Measurements from ENCODE around the gene LY86. TPM values are rescaled to one million over a fixed set of nuclear protein-coding genes. Genes with fewer than 3 reads are reported as not detected.

LY86 gene
- total RNA-seq, 2 donors from 2014 or later: 2.3 TPM; not detected in 1

DNA sequence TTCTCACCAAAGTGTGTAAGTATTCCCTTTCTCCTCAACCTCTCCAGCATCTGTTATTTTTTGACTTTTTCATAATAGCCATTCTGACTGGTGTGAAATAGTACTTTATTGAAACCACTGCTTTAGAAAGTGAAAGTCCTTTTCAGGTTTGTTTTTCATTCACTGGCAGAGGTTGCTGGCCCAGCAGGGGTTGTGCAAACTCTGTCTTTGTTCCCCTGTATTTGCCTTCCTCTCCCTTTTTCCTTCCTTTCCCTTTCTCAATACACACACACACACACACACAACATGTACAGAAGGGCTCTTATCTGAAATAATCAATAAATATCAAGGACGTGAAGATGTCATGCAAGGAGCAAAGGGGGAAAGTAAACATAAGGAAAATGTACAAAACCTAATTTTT is 99.8 kb downstream of the LY86 start:
- intact Hi-C loops (cut with DNase I): no loop called here
- Histone ChIP-seq H3K9me3 (no peaks in the 10 kb centered on the region), H3K4me3 (no peak overlapping the region), H3K27ac (peak overlapping the region in 3 of 4 donors; percentile 89 to 92 (median 90)), H3K36me3 (replicated peaks in 1 of 2; ENCODE audit: insufficient read depth in 1 of 2, low read depth in 2 of 2) (no peaks in the 10 kb centered on the region), H3K27me3 (no peaks in the 10 kb centered on the region), H3K4me1 (peaks cover 46% of the 10 kb centered on the region)
- ATAC-seq (no peak), DNase-seq (no peak)
- no peak for TF ChIP-seq POLR2A (IDR thresholded peaks at IDR 0.05)
- TF ChIP-seq CTCF (IDR thresholded peaks at IDR 0.05): no peak
- 6 to 20% methylated on average over 1 of the region's 1 CpG for WGBS, 2 donors

GRCh38 chr6:6688951-6689350 is 100.4 kb downstream of the LY86 start:
- Histone ChIP-seq H3K4me3 (no peak overlapping the region), H3K27me3 (no peaks in the 10 kb centered on the region), H3K36me3 (replicated peaks in 1 of 2; ENCODE audit: insufficient read depth in 1 of 2, low read depth in 2 of 2) (no peaks in the 10 kb centered on the region), H3K4me1 (peaks cover 40% of the 10 kb centered on the region), H3K9me3 (no peaks in the 10 kb centered on the region), H3K27ac (peak overlapping the region in 3 of 4 donors; percentile 89 to 92 (median 90))
- no peak for DNase-seq
- intact Hi-C loops (cut with DNase I): no loop called here
- WGBS, 2 donors: 59 to 73% methylated on average over 1 of the region's 1 CpG
- no peak for TF ChIP-seq POLR2A (IDR thresholded peaks at IDR 0.05)
- ATAC-seq: no peak

DNA sequence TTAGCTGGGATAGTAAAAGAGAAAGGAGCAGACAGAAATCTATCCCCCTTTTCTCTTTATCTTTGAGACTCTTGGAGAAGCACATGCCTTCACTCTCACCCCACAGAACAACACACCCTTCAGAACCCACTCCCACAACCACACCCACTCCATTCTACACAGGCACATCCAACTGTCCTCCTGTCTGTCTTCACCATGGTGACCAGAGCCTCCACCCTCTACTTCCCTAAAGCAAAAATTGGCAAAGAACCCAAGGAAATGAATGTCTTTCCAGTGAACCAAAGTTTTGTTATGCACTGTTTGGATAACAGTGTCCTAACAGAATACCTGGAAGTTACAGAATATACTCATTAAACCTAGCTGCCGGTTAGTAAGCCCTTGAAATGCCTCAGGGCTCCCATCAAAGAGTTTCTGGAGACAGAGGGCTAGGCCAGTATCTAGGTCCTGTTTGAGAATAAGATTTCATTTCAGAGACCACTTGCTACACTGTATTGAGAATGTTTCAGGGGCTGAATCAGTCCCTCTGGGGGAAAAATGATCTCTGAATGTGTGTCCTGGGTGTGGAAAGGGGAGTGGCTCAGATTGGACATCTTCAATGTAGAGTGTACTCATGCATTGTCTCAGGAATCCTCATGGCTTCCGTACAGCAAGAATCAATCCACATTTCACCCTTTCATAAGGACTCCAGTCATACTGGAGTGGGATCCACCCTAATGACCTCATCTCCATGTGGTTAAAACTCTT is 101.1 kb downstream of the LY86 start:
- peaks cover 33% of the 10 kb centered on the region for H3K4me1 ChIP-seq
- H3K4me3 ChIP-seq: no peak overlapping the region
- intact Hi-C loops (cut with DNase I): loop anchor here (10.0 kb wide), 1 partner anchor 555 kb away; no protein-coding TSS in a partner anchor
- 15 to 62% methylated on average over 2 of the region's 2 CpGs for WGBS, 2 donors
- TF ChIP-seq POLR2A (IDR thresholded peaks at IDR 0.05): no peak
- no peak for TF ChIP-seq CTCF (IDR thresholded peaks at IDR 0.05)
- no peaks in the 10 kb centered on the region for H3K36me3 ChIP-seq (replicated peaks in 1 of 2; ENCODE audit: insufficient read depth in 1 of 2, low read depth in 2 of 2)
- H3K27ac ChIP-seq: peak overlapping the region in 1 of 4 donors; percentile 89
- no peak for DNase-seq
- no peaks in the 10 kb centered on the region for H3K9me3 ChIP-seq
- no peak for ATAC-seq
- H3K27me3 ChIP-seq: no peaks in the 10 kb centered on the region

DNA sequence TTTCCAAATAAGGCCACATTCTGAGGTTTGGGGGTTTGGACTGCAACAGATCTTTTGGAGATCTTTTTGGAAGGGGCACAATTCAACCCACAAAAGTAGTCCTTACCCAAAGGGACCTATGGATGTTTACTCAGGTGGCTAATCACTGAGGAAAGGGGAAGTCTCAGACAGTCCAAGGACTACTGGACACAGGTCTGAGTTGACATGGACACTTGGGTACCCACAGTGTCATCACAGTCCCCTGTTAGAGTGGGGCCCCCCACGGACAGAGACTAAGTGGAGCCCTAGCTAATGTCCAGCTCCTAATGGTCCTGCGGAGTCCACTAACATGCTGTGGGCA is 101.6 kb downstream of the LY86 start:
- H3K9me3 ChIP-seq: no peaks in the 10 kb centered on the region
- peaks cover 32% of the 10 kb centered on the region for H3K4me1 ChIP-seq
- DNase-seq (no peak), ATAC-seq (no peak)
- no peak overlapping the region for H3K4me3 ChIP-seq
- no peaks in the 10 kb centered on the region for H3K36me3 ChIP-seq (replicated peaks in 1 of 2; ENCODE audit: insufficient read depth in 1 of 2, low read depth in 2 of 2)
- no peak for TF ChIP-seq POLR2A (IDR thresholded peaks at IDR 0.05)
- no peak for TF ChIP-seq CTCF (IDR thresholded peaks at IDR 0.05)
- H3K27ac ChIP-seq: peak overlapping the region in 1 of 4 donors; percentile 89
- intact Hi-C loops (cut with DNase I): loop anchor here (10.0 kb wide), 1 partner anchor 555 kb away; no protein-coding TSS in a partner anchor
- H3K27me3 ChIP-seq: no peaks in the 10 kb centered on the region
- 92% methylated on average over 2 of the region's 2 CpGs; no CpG with 5 or more reads in 1 of the 2 donors for WGBS, 2 donors

- Histone ChIP-seq H3K4me3 (no peak overlapping the region), H3K36me3 (replicated peaks in 1 of 2; ENCODE audit: insufficient read depth in 1 of 2, low read depth in 2 of 2) (no peaks in the 10 kb centered on the region), H3K9me3 (no peaks in the 10 kb centered on the region), H3K27ac (no peak overlapping the region), H3K27me3 (no peaks in the 10 kb centered on the region), H3K4me1 (peaks cover 6% of the 10 kb centered on the region)
- DNase-seq (peak in 1 of 4 donors; percentile 7), ATAC-seq (no peak)
- no peak for TF ChIP-seq CTCF (IDR thresholded peaks at IDR 0.05)
- TF ChIP-seq POLR2A (IDR thresholded peaks at IDR 0.05): no peak
- intact Hi-C loops (cut with DNase I): loop anchor here (10.0 kb wide), 1 partner anchor 550 kb away; no protein-coding TSS in a partner anchor
- WGBS, 2 donors: 46 to 79% methylated on average over 6 of the region's 6 CpGs
Measured at GRCh38 chr6:6694368-6694780, 105.9 kb downstream of the LY86 start.
